Gastrocnemius medialis (tissue), 4 donors: ENCODE results near the gene ARID5B. TPM values are rescaled to one million over a fixed set of nuclear protein-coding genes. Genes with fewer than 3 reads are reported as not detected.

Experiments used
- ATAC-seq, 2 donors: fragments of 150-250 bp; one replicate each; pipeline ENCODE4 v1.9.1; 2016
- DNase-seq, 2 donors: peaks; one replicate each; pipeline ENCODE4 v3.0.0-alpha.2; 2019
- H3K27ac ChIP-seq, 4 donors: fragments of 200-600 bp; sonication (generic); 1 replicate in 1 of 4; 2 replicates in 3 of 4; pipeline ENCODE4 v1.5.1; 2016 to 2018; ENCODE audit warnings: mild to moderate bottlenecking in 2 of 4, moderate library complexity in 1 of 4
- H3K27me3 ChIP-seq, 3 donors: fragments of 200-600 bp; sonication (generic) in 2 of 3; 1 replicate in 1 of 3; 2 replicates in 2 of 3; pipeline versions ENCODE4 v1.5.1 to v1.6.0; 2016 to 2019; ENCODE audit warnings: mild to moderate bottlenecking in 1 of 3, moderate library complexity in 1 of 3
- H3K36me3 ChIP-seq, 2 donors: fragments of 200-600 bp; sonication (generic) in 1 of 2; one replicate each; pipeline ENCODE4 v1.5.1; 2017 to 2018
- H3K4me1 ChIP-seq, 2 donors: fragments of 200-600 bp; sonication (generic) in 1 of 2; one replicate each; pipeline ENCODE4 v1.5.1; 2016 to 2017; ENCODE audit warnings: mild to moderate bottlenecking in 2 of 2
- H3K4me3 ChIP-seq, 4 donors: fragments of 200-600 bp; sonication (generic) in 3 of 4; 1 replicate in 1 of 4; 2 replicates in 3 of 4; pipeline ENCODE4 v1.5.1; 2016 to 2019; ENCODE audit warnings: mild to moderate bottlenecking in 2 of 4
- H3K9me3 ChIP-seq, 3 donors: fragments of 200-600 bp; sonication (generic) in 2 of 3; 1 replicate in 1 of 3; 2 replicates in 2 of 3; pipeline ENCODE4 v1.5.1; 2016 to 2019
- POLR2A ChIP-seq, 2 donors: fragments of 450-650 bp; IDR thresholded peaks; one replicate each; pipeline ENCODE4 v1.6.1; 2017; ENCODE audit warnings: antibody characterized with exemption in 2 of 2, mild to moderate bottlenecking in 2 of 2, moderate library complexity in 2 of 2
- in situ Hi-C, 4 donors: fragments of 200-750 bp; cut with MboI; loops; one replicate each; pipeline versions ENCODE4 v1.15.0 to v1.8.0; 2017; ENCODE audit warnings: low sequenced_read_pairs in 4 of 4
- intact Hi-C: fragments of 100-400 bp; cut with DNase I; formaldehyde crosslinking; loops from one replicate; pipeline ENCODE4 v1.15.1; 2023; ENCODE audit warnings: low total_unique reads
- total RNA-seq, 4 donors: library from RNA; depleted of rRNA; stranded (reverse); fragments of >200 nt; gene quantifications; one replicate each; pipeline versions ENCODE4 v1.1.0 to v1.2.3, GENCODE V29; 2016
- TF ChIP-seq, protein P1 (sequence below), 5 experiments: fragments of 450-650 bp in 3 of 5; fragments of 200-600 bp in 2 of 5; sonication (generic) in 2 of 5; IDR thresholded peaks in 4 of 5; conservative IDR thresholded peaks in 1 of 5; 1 replicate in 4 of 5; 2 replicates in 1 of 5; pipeline ENCODE4 v1.5.1; 2016 to 2019; ENCODE audit warnings: antibody characterized with exemption in 5 of 5, mild to moderate bottlenecking in 3 of 5, moderate library complexity in 3 of 5

Gene ARID5B
- total RNA-seq, 4 donors from 2014 or later: 156 to 512 (median 263) TPM

DNA sequence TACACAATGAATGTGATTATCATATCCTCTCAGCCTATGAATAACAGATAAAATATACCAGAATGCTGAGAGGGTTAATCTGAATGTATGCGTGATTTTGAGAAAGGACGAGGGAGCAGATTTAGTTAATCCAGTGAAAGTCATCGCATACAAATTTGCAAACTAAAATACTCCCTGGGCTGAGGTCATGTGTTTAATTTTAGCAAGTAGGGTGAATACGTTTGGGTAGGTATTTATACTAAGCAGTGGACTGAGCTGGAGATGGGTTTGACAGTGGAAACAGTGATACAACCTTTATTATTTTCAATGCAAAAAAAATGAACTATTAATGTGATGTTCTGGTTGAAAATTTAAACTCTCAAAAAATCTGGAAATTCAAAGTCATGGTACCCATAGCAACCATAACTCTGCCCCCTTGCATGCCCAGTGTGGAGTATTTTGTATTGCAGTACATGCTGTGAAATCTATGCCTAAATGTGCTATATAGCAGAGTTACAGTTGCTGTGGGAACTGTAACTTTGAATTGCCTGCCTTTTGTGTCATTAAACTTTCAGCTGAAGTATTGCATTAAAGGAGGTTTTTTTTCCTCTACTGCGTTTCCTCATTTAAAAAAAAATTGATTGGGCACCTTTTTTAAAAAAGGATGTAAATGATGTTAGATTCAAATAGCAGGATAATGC is 9.5 kb upstream of the ARID5B start:
- no peak overlapping the region for H3K4me3 ChIP-seq
- ATAC-seq: no peak
- peaks cover under 1 to 4% of the 10 kb centered on the region in 2 donors for H3K4me1 ChIP-seq
- H3K9me3 ChIP-seq: no peaks in the 10 kb centered on the region
- in situ Hi-C loops: loop anchor here in 3 of 4 donors (10.0 to 25.0 kb wide), 2 partner anchors 343 to 370 kb away; partner anchors contain the start of gene RTKN2 (in 2 of the 3)
- DNase-seq: no peak
- H3K27me3 ChIP-seq: no peaks in the 10 kb centered on the region
- no peak overlapping the region for H3K27ac ChIP-seq
- no peaks in the 10 kb centered on the region for H3K36me3 ChIP-seq
- intact Hi-C loops: no loop called here
- TF ChIP-seq POLR2A (IDR thresholded peaks at IDR 0.05): no peak

DNA sequence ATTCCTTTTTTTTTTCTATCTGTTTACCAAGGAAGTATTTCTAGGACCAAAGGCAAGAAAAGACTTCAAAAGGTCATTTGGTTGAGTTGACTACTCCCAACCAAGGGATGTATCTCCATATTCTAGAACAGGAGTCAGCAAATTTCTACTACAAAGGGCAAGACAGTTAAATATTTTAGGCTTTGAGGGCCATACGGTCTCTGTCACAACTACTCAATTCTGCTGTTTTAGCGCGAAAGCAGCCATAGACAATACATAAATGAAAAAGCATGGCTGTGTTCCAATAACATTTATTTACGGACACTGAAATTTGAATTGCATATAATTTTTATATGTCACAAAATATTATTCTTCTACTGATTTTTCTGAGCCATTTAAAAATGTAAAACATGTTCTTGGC is 8.5 kb upstream of the ARID5B start:
- no peaks in the 10 kb centered on the region for H3K36me3 ChIP-seq
- H3K27me3 ChIP-seq: no peaks in the 10 kb centered on the region
- DNase-seq (no peak), ATAC-seq (no peak)
- in situ Hi-C loops (loop anchor here in 3 of 4 donors (10.0 to 25.0 kb wide), 2 partner anchors 342 to 369 kb away; partner anchors contain the start of gene RTKN2 (in 2 of the 3)), intact Hi-C loops (no loop called here)
- no peak overlapping the region for H3K27ac ChIP-seq
- H3K4me1 ChIP-seq: peaks cover 5 to 13% of the 10 kb centered on the region in 2 donors
- TF ChIP-seq, protein P1, sequence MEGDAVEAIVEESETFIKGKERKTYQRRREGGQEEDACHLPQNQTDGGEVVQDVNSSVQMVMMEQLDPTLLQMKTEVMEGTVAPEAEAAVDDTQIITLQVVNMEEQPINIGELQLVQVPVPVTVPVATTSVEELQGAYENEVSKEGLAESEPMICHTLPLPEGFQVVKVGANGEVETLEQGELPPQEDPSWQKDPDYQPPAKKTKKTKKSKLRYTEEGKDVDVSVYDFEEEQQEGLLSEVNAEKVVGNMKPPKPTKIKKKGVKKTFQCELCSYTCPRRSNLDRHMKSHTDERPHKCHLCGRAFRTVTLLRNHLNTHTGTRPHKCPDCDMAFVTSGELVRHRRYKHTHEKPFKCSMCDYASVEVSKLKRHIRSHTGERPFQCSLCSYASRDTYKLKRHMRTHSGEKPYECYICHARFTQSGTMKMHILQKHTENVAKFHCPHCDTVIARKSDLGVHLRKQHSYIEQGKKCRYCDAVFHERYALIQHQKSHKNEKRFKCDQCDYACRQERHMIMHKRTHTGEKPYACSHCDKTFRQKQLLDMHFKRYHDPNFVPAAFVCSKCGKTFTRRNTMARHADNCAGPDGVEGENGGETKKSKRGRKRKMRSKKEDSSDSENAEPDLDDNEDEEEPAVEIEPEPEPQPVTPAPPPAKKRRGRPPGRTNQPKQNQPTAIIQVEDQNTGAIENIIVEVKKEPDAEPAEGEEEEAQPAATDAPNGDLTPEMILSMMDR (IDR thresholded peaks at IDR 0.05 in 4 of 5, conservative IDR thresholded peaks at IDR 0.05 in 1 of 5): no peak
- no peak for TF ChIP-seq POLR2A (IDR thresholded peaks at IDR 0.05)
- no peak overlapping the region for H3K4me3 ChIP-seq
- no peaks in the 10 kb centered on the region for H3K9me3 ChIP-seq

DNA sequence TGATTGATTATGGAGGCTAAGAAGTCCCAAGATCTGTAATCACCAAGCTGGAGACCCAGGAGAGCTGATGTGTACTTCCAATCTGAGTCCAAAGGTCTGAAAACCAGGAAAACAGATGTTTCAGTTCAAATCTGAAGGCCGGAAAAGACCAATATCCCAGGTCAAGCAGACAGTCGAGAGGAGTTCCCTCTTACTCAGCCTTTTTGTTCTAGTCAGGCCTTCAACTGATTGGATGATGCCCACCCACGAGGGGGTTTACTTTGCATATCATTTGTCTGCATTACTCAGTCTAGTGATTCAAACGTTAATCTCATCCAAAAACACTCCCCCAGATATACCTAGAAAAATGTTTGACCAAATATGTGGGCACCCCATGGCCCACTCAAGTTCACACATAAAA is 7.4 kb upstream of the ARID5B start:
- Histone ChIP-seq H3K9me3 (no peaks in the 10 kb centered on the region), H3K4me3 (no peak overlapping the region), H3K36me3 (no peaks in the 10 kb centered on the region), H3K27me3 (no peaks in the 10 kb centered on the region), H3K4me1 (peaks cover 14 to 22% of the 10 kb centered on the region in 2 donors), H3K27ac (no peak overlapping the region)
- TF ChIP-seq POLR2A (IDR thresholded peaks at IDR 0.05): no peak
- TF ChIP-seq, protein P1 (IDR thresholded peaks at IDR 0.05 in 4 of 5, conservative IDR thresholded peaks at IDR 0.05 in 1 of 5): no peak
- intact Hi-C loops (no loop called here), in situ Hi-C loops (loop anchor here in 3 of 4 donors (10.0 to 25.0 kb wide), 2 partner anchors 341 to 368 kb away; partner anchors contain the start of gene RTKN2 (in 2 of the 3))
- ATAC-seq (no peak), DNase-seq (no peak)

DNA sequence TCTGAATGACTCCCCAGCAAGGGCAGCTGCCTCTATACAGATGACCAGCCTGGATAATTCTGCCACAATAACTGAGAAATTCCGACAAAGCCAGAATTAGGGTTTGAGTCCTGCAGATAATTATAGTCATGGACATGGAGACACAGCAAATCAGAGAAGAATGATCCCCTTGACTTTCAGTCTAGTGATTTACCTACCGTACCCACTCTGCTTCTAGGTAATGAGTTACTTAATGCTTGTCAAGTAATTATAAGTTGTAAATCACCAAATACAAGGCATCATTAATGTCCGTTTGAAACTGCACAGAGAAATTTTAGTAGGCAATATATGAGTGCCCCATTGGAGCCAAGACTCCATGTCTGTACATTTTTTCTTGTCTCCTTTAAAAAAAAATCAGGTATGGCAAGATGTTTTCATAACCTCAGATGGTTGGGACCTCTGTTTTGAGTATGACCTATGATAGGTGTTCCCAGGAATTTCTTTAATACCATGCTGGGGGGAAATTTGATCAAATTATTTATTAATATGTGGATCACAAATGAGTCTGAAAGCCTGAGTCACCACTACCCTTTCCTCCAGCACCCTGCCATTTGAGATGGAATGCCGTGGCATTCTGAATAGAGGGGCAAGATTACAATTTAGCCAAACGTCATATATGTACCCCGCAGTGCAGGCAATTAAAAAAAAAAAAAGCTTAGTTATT is 5.5 kb upstream of the ARID5B start:
- Histone ChIP-seq H3K27ac (no peak overlapping the region), H3K36me3 (no peaks in the 10 kb centered on the region), H3K4me3 (no peak overlapping the region), H3K27me3 (no peaks in the 10 kb centered on the region), H3K9me3 (no peaks in the 10 kb centered on the region), H3K4me1 (peaks cover 22 to 38% of the 10 kb centered on the region in 2 donors)
- no peak for ATAC-seq
- TF ChIP-seq, protein P1 (IDR thresholded peaks at IDR 0.05 in 4 of 5, conservative IDR thresholded peaks at IDR 0.05 in 1 of 5): no peak
- TF ChIP-seq POLR2A (IDR thresholded peaks at IDR 0.05): no peak
- intact Hi-C loops: loop anchor here (2.0 kb wide), 1 partner anchor 349 kb away; no protein-coding TSS in a partner anchor
- DNase-seq: no peak
- in situ Hi-C loops: loop anchor here (5.0 to 25.0 kb wide), 4 partner anchors 339 to 366 kb away; partner anchors contain the start of gene RTKN2 (in 2 of the 4)
